ENCODE measurements around the gene ALKBH5.

Gene ALKBH5

DNA sequence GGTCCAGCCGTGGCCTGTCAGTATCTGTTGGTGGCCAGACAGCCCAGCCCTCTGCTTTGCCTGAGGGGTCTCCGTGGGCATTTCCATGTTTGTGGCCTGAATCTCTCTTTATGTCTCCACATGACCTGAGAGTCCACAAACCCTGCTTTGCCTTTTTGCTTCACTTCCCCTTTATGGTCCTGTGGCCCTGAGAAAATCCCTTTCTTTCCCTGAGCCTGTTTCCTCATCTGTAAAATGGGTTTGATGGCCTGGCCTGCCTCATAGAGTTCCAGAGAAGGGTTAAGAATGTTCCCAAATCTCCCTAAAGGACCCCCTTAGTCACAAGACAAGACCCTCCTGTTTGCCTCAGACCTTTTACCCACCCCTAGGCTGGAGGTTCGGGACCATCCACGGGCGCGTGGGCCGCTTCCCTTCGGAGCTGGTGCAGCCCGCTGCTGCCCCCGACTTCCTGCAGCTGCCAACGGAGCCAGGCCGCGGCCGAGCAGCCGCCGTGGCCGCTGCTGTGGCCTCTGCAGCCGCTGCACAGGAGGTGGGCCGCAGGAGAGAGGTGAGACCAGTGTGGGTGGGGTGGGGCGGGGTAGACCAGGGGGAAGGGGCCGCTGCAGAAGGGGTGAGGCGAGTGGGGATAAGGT is 26.2 kb upstream of the ALKBH5 start:
- POLR2A ChIA-PET, result interaction anchor here (0.7 to 1.3 kb wide), 3 partner anchors 14 to 111 kb away, joined by 3 to 4 read pairs (median 3); partner anchors contain the start of gene ALKBH5
- no peak overlapping the region for H3K4me3 ChIP-seq (ENCODE audit: low read depth, low read length)

DNA sequence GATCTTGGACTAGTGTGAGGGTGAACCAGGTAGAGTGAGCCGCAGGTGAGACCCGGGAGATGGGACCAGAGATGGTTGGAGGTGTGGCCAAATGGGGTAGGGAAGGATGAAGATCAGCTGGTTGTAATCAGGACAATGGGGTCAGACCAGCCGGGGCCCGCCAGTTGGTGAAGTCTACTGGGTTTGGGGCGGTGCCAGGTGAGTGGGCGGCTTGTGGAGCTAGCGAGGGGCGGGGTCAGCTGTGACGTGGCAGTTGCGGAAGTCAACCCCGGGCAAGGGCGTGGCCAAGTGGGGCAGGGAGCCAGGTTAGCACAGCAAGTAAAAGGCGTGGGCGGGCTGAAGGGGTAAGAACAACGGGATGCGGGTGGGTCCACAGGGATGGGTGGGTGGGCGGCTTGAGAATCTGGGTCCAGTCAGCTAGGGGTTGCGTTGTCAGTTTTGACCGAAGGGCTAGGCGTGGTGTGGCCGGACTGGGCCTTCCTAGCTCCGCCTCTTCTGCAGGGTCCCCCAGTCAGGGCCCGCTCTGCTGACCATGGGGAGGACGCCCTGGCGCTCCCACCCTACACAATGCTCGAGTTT is 25.5 kb upstream of the ALKBH5 start:
- CTCF ChIA-PET, result interaction anchor here (0.5 kb wide), 1 partner anchor 26 kb away, joined by 4 read pairs; no protein-coding TSS in a partner anchor

More for the DNA sequence above, 26.2 kb upstream of the ALKBH5 start:
- TF ChIP-seq OSR2 (tag by site-specific recombination; IDR thresholded peaks at IDR 0.05), result no peak
- TF ChIP-seq SP2 (tag by site-specific recombination; IDR thresholded peaks at IDR 0.05), result no peak
- no peak for TF ChIP-seq ZNF404 (tag by site-specific recombination; IDR thresholded peaks at IDR 0.05)
- TF ChIP-seq ZNF214 (tag by site-specific recombination; IDR thresholded peaks at IDR 0.05; ENCODE audit: borderline replicate concordance), result no peak
- TF ChIP-seq ZNF133 (tag by site-specific recombination; IDR thresholded peaks at IDR 0.05), result no peak
- no peak for TF ChIP-seq BCL11A (tag by site-specific recombination; IDR thresholded peaks at IDR 0.05; ENCODE audit: low read depth)
- TF ChIP-seq MEIS1 (CRISPR knock-in tag; IDR thresholded peaks at IDR 0.05; ENCODE audit: borderline replicate concordance), result no peak
- TF ChIP-seq ZNF701 (tag by site-specific recombination; IDR thresholded peaks at IDR 0.05), result no peak
- TF ChIP-seq ZNF391 (tag by site-specific recombination; IDR thresholded peaks at IDR 0.05; ENCODE audit: borderline replicate concordance, low read depth), result no peak
- TF ChIP-seq ZNF830 (tag by site-specific recombination; IDR thresholded peaks at IDR 0.05; ENCODE audit: low read depth), result no peak
- H3K27ac ChIP-seq (ENCODE audit: extremely low read depth, low read depth, low read length), result no peak overlapping the region
- no peaks in the 10 kb centered on the region for H3K36me3 ChIP-seq (ENCODE audit: control insufficient read depth in 2 of 2, insufficient read depth in 1 of 2, low read length in 2 of 2)
- no peaks in the 10 kb centered on the region for H3K4me1 ChIP-seq (ENCODE audit: control insufficient read depth, insufficient read depth, low read length)
- H3K9me3 ChIP-seq (ENCODE audit: control insufficient read depth, insufficient read depth, low read depth, low read length), result no peaks in the 10 kb centered on the region
- CTCF ChIA-PET, result no interaction called here

More for the DNA sequence above, 25.5 kb upstream of the ALKBH5 start:
- Histone ChIP-seq H3K4me1 (ENCODE audit: control insufficient read depth, insufficient read depth, low read length) (no peaks in the 10 kb centered on the region), H3K27ac (ENCODE audit: extremely low read depth, low read depth, low read length) (no peak overlapping the region), H3K9me3 (ENCODE audit: control insufficient read depth, insufficient read depth, low read depth, low read length) (no peaks in the 10 kb centered on the region), H3K36me3 (ENCODE audit: control insufficient read depth in 2 of 2, insufficient read depth in 1 of 2, low read length in 2 of 2) (no peaks in the 10 kb centered on the region), H3K4me3 (ENCODE audit: low read depth, low read length) (peak overlapping the region; percentile 6; the same call in 1 of the 2 replicates)
- TF ChIP-seq, protein P1, sequence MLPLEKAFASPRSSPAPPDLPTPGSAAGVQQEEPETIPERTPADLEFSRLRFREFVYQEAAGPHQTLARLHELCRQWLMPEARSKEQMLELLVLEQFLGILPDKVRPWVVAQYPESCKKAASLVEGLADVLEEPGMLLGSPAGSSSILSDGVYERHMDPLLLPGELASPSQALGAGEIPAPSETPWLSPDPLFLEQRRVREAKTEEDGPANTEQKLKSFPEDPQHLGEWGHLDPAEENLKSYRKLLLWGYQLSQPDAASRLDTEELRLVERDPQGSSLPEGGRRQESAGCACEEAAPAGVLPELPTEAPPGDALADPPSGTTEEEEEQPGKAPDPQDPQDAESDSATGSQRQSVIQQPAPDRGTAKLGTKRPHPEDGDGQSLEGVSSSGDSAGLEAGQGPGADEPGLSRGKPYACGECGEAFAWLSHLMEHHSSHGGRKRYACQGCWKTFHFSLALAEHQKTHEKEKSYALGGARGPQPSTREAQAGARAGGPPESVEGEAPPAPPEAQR (tag by site-specific recombination; IDR thresholded peaks at IDR 0.05), result no peak
- TF ChIP-seq ZNF311 (tag by site-specific recombination; IDR thresholded peaks at IDR 0.05; ENCODE audit: borderline replicate concordance), result no peak
- TF ChIP-seq, protein P2, sequence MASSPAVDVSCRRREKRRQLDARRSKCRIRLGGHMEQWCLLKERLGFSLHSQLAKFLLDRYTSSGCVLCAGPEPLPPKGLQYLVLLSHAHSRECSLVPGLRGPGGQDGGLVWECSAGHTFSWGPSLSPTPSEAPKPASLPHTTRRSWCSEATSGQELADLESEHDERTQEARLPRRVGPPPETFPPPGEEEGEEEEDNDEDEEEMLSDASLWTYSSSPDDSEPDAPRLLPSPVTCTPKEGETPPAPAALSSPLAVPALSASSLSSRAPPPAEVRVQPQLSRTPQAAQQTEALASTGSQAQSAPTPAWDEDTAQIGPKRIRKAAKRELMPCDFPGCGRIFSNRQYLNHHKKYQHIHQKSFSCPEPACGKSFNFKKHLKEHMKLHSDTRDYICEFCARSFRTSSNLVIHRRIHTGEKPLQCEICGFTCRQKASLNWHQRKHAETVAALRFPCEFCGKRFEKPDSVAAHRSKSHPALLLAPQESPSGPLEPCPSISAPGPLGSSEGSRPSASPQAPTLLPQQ (tag by site-specific recombination; IDR thresholded peaks at IDR 0.05), result peak; percentile 54; the same call in 1 of the 2 replicates
- peak; percentile 58 for TF ChIP-seq ZNF629 (tag by site-specific recombination; IDR thresholded peaks at IDR 0.05)
- peak; percentile 62; the same call in 1 of the 2 replicates for TF ChIP-seq SCRT2 (tag by site-specific recombination; IDR thresholded peaks at IDR 0.05)
- TF ChIP-seq ZNF155 (tag by site-specific recombination; IDR thresholded peaks at IDR 0.05), result no peak
- TF ChIP-seq KLF1 (tag by site-specific recombination; IDR thresholded peaks at IDR 0.05), result peak; percentile 93
- 0 out of 2 replicates have a peak, but pooled peaks have one; percentile 50 for TF ChIP-seq KLF7 (tag by site-specific recombination; IDR thresholded peaks at IDR 0.05; ENCODE audit: borderline replicate concordance)
- TF ChIP-seq SP2 (tag by site-specific recombination; IDR thresholded peaks at IDR 0.05), result peak; percentile 76
- TF ChIP-seq, protein P3, sequence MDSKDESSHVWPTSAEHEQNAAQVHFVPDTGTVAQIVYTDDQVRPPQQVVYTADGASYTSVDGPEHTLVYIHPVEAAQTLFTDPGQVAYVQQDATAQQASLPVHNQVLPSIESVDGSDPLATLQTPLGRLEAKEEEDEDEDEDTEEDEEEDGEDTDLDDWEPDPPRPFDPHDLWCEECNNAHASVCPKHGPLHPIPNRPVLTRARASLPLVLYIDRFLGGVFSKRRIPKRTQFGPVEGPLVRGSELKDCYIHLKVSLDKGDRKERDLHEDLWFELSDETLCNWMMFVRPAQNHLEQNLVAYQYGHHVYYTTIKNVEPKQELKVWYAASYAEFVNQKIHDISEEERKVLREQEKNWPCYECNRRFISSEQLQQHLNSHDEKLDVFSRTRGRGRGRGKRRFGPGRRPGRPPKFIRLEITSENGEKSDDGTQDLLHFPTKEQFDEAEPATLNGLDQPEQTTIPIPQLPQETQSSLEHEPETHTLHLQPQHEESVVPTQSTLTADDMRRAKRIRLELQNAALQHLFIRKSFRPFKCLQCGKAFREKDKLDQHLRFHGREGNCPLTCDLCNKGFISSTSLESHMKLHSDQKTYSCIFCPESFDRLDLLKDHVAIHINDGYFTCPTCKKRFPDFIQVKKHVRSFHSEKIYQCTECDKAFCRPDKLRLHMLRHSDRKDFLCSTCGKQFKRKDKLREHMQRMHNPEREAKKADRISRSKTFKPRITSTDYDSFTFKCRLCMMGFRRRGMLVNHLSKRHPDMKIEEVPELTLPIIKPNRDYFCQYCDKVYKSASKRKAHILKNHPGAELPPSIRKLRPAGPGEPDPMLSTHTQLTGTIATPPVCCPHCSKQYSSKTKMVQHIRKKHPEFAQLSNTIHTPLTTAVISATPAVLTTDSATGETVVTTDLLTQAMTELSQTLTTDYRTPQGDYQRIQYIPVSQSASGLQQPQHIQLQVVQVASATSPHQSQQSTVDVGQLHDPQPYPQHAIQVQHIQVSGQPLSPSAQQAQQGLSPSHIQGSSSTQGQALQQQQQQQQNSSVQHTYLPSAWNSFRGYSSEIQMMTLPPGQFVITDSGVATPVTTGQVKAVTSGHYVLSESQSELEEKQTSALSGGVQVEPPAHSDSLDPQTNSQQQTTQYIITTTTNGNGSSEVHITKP (tag by site-specific recombination; IDR thresholded peaks at IDR 0.05), result peak; percentile 57
- peak; percentile 61; the same call in 1 of the 2 replicates for TF ChIP-seq KLF16 (tag by site-specific recombination; IDR thresholded peaks at IDR 0.05)
- TF ChIP-seq ZFP69B (tag by site-specific recombination; IDR thresholded peaks at IDR 0.05), result peak; percentile 80
- TF ChIP-seq EGR2 (tag by site-specific recombination; IDR thresholded peaks at IDR 0.05; ENCODE audit: low read depth), result peak; percentile 81
- TF ChIP-seq KLF9 (tag by site-specific recombination; IDR thresholded peaks at IDR 0.05; ENCODE audit: low read depth), result peak; percentile 72; the same call in 1 of the 2 replicates
- TF ChIP-seq ZEB2 (tag by site-specific recombination; IDR thresholded peaks at IDR 0.05), result peak; percentile 61; the same call in 1 of the 2 replicates
- TF ChIP-seq, protein P4, sequence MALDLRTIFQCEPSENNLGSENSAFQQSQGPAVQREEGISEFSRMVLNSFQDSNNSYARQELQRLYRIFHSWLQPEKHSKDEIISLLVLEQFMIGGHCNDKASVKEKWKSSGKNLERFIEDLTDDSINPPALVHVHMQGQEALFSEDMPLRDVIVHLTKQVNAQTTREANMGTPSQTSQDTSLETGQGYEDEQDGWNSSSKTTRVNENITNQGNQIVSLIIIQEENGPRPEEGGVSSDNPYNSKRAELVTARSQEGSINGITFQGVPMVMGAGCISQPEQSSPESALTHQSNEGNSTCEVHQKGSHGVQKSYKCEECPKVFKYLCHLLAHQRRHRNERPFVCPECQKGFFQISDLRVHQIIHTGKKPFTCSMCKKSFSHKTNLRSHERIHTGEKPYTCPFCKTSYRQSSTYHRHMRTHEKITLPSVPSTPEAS (tag by site-specific recombination; IDR thresholded peaks at IDR 0.05), result no peak
- TF ChIP-seq ZFHX2 (tag by site-specific recombination; conservative IDR thresholded peaks at IDR 0.05), result peak; percentile 89
- no peak for TF ChIP-seq ZNF585B (tag by site-specific recombination; IDR thresholded peaks at IDR 0.05)
- TF ChIP-seq SP3 (tag by site-specific recombination; IDR thresholded peaks at IDR 0.05), result peak; percentile 39; the same call in 1 of the 2 replicates
- POLR2A ChIA-PET, result interaction anchor here (0.6 to 1.3 kb wide), 4 partner anchors 14 to 110 kb away, joined by 3 to 4 read pairs (median 4); partner anchors contain the start of gene ALKBH5

Measured in HEK293 (cell line).